Activated CD4-positive, alpha-beta memory T cell treated with anti-CD3 and anti-CD28 coated beads, Interleukin-2, amount 10 ng/mL, durations not matched to agents 7 days and 5 days (primary cell): Measurements from ENCODE around the gene COPS7A. TPM values are rescaled to one million over a fixed set of nuclear protein-coding genes. Genes with fewer than 3 reads are reported as not detected.

Experiments used
- CTCF ChIA-PET: fragments of 350-600 bp; sonication (Branson Sonifier 250); formaldehyde crosslinking; loops from one replicate; lab custom pipeline; 2021; ENCODE audit warnings: antibody characterized with exemption, inconsistent platforms; lab: Charles Lee
- POLR2A ChIA-PET: fragments of 350-600 bp; sonication (Branson Sonifier 250); formaldehyde crosslinking; loops from one replicate; lab custom pipeline; 2021; ENCODE audit warnings: antibody characterized with exemption; lab: Charles Lee
- DNase-seq: peaks from one replicate; pipeline ENCODE4 v3.0.0-alpha.2; 2020
- H3K27ac Mint-ChIP-seq: one replicate; pipeline ENCODE4 v1.8.0; 2021; ENCODE audit warnings: mild to moderate bottlenecking, mixed read lengths
- H3K27me3 Mint-ChIP-seq: one replicate; pipeline ENCODE4 v1.8.0; 2021; ENCODE audit warnings: mixed read lengths
- H3K36me3 Mint-ChIP-seq: one replicate; pipeline ENCODE4 v1.8.0; 2021; ENCODE audit warnings: low read depth, mixed read lengths
- H3K4me1 Mint-ChIP-seq: one replicate; pipeline ENCODE4 v1.8.0; 2021; ENCODE audit warnings: mixed read lengths
- H3K4me3 Mint-ChIP-seq: one replicate; pipeline ENCODE4 v1.8.0; 2021; ENCODE audit warnings: mild to moderate bottlenecking, mixed read lengths
- H3K9me3 Mint-ChIP-seq: one replicate; pipeline ENCODE4 v1.8.0; 2021; ENCODE audit warnings: mixed read lengths
- total RNA-seq, 2 experiments: library from RNA; stranded (reverse); gene quantifications; one replicate each; pipeline ENCODE4 v1.2.3, GENCODE V29; 2021

COPS7A gene
- total RNA-seq, 2 experiments from 2014 or later: 28.4 to 29.0 TPM

DNA sequence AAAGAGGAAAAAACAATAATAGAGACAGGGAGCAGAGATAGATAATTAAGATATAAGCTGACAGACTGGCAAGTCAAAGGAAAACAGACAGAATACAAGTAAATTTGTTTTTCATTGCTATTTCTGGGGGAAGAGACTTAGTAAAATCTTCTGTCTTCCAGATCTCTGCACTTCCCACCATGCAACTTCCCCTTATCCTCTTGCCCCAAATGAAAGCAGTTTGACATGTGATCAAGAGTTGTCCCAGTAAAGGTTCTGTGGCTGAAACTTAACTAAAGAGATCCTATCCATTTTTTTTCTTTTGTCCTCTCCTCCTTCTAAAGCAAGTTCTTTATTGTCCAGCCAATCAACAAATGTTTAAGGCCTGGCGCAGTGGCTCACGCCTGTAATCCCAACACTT lies 30.6 kb downstream of the COPS7A start:
- Mint-ChIP-seq H3K27ac (no peak overlapping the region), H3K4me3 (no peak overlapping the region)

DNA sequence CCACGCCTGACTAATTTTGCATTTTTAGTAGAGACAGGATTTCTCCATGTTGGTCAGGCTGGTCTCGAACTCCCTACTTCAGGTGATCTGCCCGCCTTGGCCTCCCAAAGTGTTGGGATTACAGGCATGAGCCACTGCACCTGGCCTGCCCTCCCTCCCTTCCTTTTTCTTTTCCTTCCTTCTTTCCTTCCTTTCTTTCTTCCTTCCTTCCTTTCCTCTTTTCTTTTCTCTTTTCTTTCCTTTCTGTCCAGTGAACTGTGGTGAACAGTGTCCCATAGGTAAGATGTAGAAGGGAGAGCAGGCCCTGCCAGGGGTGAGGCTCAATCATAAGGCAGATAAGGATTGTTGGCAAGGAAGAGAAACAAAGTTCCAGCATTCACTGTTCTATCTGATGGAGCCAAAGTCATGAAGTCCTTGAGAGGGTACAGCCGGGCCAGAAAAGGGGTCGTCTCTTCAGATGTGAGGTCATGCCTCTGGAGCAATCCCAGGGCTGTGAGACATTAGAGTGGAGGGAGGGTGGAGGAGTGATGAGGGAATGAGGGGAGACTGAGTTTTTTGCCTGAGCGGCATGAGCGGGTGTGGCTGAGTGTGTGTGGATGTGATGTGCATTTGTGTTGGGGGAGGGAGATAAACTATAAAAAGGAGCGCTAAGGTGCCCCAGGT lies 33.3 kb downstream of the COPS7A start:
- Mint-ChIP-seq H3K4me1 (peaks cover 22% of the 10 kb centered on the region), H3K27me3 (peaks cover 20% of the 10 kb centered on the region), H3K27ac (no peak overlapping the region), H3K36me3 (peaks cover 2% of the 10 kb centered on the region), H3K4me3 (no peak overlapping the region), H3K9me3 (no peaks in the 10 kb centered on the region)
- ChIA-PET CTCF (interaction anchor here (0.6 to 6.1 kb wide), 4 partner anchors 10 to 96 kb away, joined by 3 to 78 read pairs (median 4); partner anchors contain the start of gene PTMS), POLR2A (interaction anchor here (0.8 kb wide), 1 partner anchor 20 kb away, joined by 3 read pairs; no protein-coding TSS in a partner anchor)
- no peak for DNase-seq

More for the DNA sequence above, 30.6 kb downstream of the COPS7A start:
- Mint-ChIP-seq H3K27me3 (peaks cover 9% of the 10 kb centered on the region), H3K36me3 (peaks cover 21% of the 10 kb centered on the region), H3K9me3 (no peaks in the 10 kb centered on the region), H3K4me1 (peaks cover 34% of the 10 kb centered on the region)
- CTCF ChIA-PET: interaction anchor here (0.7 to 6.1 kb wide), 27 partner anchors 8 to 177 kb away, joined by 3 to 78 read pairs (median 13); partner anchors contain the start of genes CD4, CDCA3, COPS7A and LAG3
- POLR2A ChIA-PET: interaction anchor here (0.6 to 4.2 kb wide), 16 partner anchors 9 to 118 kb away, joined by 3 to 73 read pairs (median 15); partner anchors contain the start of genes CD4, CDCA3, COPS7A and GPR162
- no peak for DNase-seq

DNA sequence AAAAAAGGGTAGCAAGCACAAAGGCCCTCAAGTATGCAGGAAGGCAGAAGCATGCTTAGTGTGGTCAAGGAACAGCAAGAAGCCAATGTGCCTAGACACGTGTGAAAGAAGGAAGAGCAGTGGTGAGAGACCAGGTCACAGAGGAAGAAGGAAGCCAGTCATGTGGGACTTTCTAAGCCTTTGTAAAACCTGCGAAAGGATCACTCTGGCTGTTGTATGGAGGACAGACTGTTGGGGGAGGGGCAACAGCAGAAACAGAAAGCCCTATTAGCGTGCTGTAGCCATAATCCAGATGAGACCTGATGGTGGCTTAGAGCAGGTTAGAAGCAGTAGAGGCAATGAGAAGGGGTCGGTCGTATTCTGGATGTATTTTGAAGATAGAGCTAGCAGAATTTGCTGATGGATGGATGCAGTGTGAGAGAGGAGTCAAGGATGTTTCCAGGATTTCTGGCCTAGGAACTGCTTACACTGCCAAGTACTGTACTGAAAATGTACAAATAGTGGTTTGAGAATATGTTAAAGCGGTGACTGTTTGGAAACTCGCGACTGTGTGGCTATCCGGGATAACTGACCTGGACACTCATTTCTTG lies 34.8 kb downstream of the COPS7A start:
- ChIA-PET POLR2A (no interaction called here), CTCF (interaction anchor here (0.9 kb wide), 1 partner anchor 67 kb away, joined by 4 read pairs; no protein-coding TSS in a partner anchor)
- no peak overlapping the region for H3K27ac Mint-ChIP-seq
- no peak for DNase-seq
- H3K4me3 Mint-ChIP-seq: no peak overlapping the region
- peaks cover 27% of the 10 kb centered on the region for H3K27me3 Mint-ChIP-seq
- no peaks in the 10 kb centered on the region for H3K36me3 Mint-ChIP-seq
- H3K4me1 Mint-ChIP-seq: peaks cover 16% of the 10 kb centered on the region
- H3K9me3 Mint-ChIP-seq: no peaks in the 10 kb centered on the region

DNA sequence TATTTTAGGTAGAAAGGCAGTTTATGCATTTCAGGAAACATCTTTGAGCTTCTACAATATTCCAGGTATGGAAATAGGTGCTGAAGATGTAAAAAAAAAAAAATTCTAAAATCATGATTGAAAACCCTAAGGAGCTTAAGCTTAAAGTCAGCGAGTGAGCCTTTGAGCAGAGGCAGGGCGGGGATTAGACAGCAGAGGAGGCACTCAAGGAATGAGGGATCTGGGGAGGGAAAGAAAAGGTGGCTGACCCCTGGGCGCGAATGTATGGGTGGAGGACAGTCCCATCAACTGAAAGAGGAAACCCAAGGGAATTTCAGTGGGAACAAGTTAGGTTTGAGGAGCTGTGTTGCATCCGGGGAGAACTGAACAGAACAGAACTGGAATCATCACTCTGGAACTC lies 35.9 kb downstream of the COPS7A start:
- H3K27me3 Mint-ChIP-seq: peaks cover 36% of the 10 kb centered on the region
- H3K4me1 Mint-ChIP-seq: peaks cover 22% of the 10 kb centered on the region
- no peak overlapping the region for H3K4me3 Mint-ChIP-seq
- H3K9me3 Mint-ChIP-seq: no peaks in the 10 kb centered on the region
- H3K27ac Mint-ChIP-seq: no peak overlapping the region
- POLR2A ChIA-PET: no interaction called here
- CTCF ChIA-PET: interaction anchor here (0.7 to 0.9 kb wide), 2 partner anchors 66 to 161 kb away, joined by 3 to 4 read pairs; no protein-coding TSS in a partner anchor
- no peak for DNase-seq
- H3K36me3 Mint-ChIP-seq: no peaks in the 10 kb centered on the region

DNA sequence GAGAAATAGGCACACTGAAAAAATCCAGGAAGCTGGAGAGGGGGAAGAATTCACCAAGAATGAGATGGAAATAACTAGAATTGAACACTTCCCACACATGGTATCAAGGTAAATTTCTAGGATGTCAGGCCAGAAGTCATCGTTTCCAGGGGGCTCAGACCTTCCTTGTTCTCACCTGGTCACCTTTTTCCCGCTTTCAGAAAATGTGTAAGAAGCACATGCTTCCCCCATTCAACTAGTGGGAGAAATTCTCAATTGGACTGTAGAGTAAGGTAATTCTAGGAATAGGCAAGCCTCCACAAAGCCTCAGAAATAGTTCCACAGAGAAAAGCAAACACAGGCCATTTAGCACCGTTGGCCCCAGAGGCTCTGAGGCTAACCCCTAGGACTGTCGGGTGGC lies 39.5 kb downstream of the COPS7A start:
- CTCF ChIA-PET: interaction anchor here (1.8 kb wide), 1 partner anchor 10 kb away, joined by 7 read pairs; the partner anchor contains the start of gene MLF2
- H3K4me3 Mint-ChIP-seq: no peak overlapping the region
- peaks cover 49% of the 10 kb centered on the region for H3K27me3 Mint-ChIP-seq
- POLR2A ChIA-PET: interaction anchor here (0.8 to 1.0 kb wide), 2 partner anchors 10 to 26 kb away, joined by 4 to 5 read pairs; partner anchors contain the start of genes CD4 and MLF2
- no peak overlapping the region for H3K27ac Mint-ChIP-seq
- H3K4me1 Mint-ChIP-seq: peaks cover 41% of the 10 kb centered on the region
- DNase-seq: no peak
- H3K36me3 Mint-ChIP-seq: peaks cover 3% of the 10 kb centered on the region
- H3K9me3 Mint-ChIP-seq: no peaks in the 10 kb centered on the region

DNA sequence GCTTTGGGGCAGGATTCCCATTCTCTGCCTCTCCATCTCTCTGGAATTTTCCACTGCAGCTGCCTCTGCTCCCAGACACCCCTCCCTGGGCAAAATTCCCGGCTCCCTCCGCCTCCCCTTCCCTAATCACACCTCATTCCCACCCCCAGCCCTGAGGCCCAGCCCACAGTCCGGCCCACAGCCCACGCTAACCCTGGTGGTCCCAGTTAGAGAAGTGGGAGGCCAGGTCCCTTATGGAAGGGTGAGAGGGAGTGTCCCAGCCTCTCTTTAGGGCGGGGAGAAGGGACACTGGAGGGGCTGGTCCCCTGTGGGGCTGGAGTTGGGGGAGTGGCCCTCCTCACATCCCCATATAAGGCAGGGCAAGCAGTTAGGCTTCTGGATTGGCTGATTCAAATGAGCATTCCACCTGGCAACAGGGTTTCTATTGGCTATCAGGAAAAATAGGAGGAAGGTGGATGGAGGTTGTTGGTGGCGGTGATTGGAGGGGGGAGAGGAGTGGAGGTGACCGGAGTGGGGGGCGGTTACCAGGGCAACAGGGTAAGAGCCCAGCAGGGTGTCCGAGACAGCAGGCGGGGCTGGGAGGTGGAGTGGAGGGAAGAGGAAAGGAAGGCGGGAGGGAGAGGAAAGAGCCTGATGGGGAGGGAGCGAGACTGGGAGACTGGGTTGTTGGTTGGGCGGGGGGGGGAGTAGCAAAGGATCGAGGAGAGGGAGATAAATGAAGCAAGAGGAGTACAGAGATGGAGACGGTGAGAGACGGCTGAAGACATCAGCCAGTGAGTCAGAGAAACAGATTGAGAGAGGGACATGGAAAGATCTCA lies 40.4 kb downstream of the COPS7A start:
- Mint-ChIP-seq H3K9me3 (no peaks in the 10 kb centered on the region), H3K27me3 (peaks cover 46% of the 10 kb centered on the region), H3K4me1 (peaks cover 42% of the 10 kb centered on the region), H3K36me3 (peaks cover 3% of the 10 kb centered on the region), H3K27ac (no peak overlapping the region), H3K4me3 (peak overlapping the region; percentile 38)
- POLR2A ChIA-PET: interaction anchor here (0.8 to 8.4 kb wide), 5 partner anchors 11 to 28 kb away, joined by 4 to 73 read pairs (median 15); partner anchors contain the start of genes CD4 and MLF2
- CTCF ChIA-PET: interaction anchor here (3.8 kb wide), 1 partner anchor 17 kb away, joined by 64 read pairs; no protein-coding TSS in a partner anchor
- peak; percentile 71 for DNase-seq

DNA sequence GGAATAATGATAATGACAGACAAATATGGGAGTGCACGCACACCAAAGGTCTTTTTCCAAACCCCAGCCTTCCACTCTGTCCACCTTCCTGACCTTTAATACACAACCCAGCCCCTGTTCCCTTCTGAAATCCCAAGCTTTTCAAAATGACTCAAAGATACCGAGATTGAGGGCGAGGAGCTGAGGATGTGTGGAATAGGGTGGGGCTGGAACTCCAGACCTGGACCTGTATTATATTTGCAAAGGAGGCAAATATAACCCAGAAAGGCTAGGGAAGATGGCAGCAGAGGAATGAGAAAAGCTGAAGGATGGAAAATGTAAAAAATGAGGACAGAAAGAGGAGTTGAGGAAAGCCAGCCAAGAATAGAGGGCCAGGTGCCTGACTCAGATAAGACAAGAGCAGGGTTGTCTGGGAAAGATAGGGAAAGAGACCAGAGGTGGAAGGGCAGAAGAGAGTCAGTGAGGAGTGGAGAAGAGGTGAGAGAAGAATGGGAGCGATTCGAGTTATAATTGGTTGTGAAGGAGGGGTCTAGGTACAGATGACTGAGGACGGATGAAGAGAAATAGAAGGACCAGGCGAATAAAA lies 41.3 kb downstream of the COPS7A start:
- peak overlapping the region; percentile 68 for H3K4me3 Mint-ChIP-seq
- H3K27ac Mint-ChIP-seq: peak overlapping the region; percentile 5
- H3K9me3 Mint-ChIP-seq: no peaks in the 10 kb centered on the region
- CTCF ChIA-PET: interaction anchor here (3.8 to 4.6 kb wide), 3 partner anchors 11 to 26 kb away, joined by 50 to 78 read pairs (median 64); partner anchors contain the start of genes CD4 and MLF2
- peaks cover 3% of the 10 kb centered on the region for H3K36me3 Mint-ChIP-seq
- POLR2A ChIA-PET: interaction anchor here (0.9 to 8.4 kb wide), 11 partner anchors 10 to 231 kb away, joined by 3 to 73 read pairs (median 7); partner anchors contain the start of genes CD4, GAPDH, GPR162 and MLF2
- peaks cover 43% of the 10 kb centered on the region for H3K27me3 Mint-ChIP-seq
- DNase-seq: no peak
- peaks cover 45% of the 10 kb centered on the region for H3K4me1 Mint-ChIP-seq

DNA sequence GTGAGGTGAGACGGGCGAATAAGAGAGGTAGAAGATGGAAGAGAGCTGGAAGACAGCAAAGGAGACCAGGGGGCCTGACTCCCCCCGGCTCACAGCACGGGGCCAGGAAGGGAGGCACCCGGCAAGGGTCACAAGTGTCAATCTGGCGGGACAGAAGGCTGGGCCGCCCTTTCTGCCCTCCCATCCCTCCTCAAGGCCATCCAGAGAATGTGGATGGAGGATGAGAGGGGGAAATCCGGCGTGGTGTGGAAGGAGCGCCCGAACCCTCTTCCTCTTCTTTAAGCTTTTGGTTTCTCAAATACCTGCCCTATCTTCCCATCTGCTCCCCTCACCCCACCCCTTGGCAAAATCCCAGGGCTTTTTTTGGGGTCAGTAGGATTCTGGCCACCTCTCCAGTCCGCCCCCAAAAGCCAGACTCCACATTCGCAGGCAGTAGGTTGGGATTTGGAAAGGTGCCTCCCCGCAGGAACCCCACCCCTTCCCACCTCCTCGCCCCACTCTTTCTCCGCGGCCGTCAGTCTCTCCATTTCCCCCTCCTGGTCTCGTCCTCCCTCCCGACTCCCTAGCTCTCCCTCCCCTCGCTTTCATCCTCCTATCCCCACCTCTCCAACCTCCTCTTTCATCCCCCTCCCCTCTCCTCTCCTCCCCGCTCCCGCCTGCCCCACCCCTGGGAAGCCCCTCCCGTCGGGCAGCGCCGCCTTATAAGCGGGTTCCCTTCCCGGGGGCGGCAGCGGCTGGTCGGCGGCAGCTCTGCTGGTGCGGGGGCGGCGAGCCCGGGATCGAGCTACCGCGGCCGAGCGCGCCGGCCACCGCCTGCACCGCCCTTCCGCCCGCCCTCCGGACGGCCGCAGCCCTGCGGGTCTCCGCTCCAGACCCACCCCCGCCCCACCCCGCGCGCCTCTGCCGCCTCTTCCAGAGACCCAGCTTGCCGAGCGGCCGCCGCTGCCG lies 42.1 kb downstream of the COPS7A start, which contains the start of gene PTMS:
PTMS (plus strand) TSS at position 730 of the 948 bp plus-strand sequence. CDS start 343 bp downstream, outside the sequence.
- POLR2A ChIA-PET: interaction anchor here (0.6 to 8.4 kb wide), 20 partner anchors 9 to 232 kb away, joined by 3 to 73 read pairs (median 5); partner anchors contain the start of genes CD4, CDCA3, COPS7A and GAPDH
- Mint-ChIP-seq H3K4me3 (peak within 1 kb of the TSS; percentile 87), H3K4me1 (peaks cover 48% of the 10 kb centered on the region), H3K27me3 (peaks cover 39% of the 10 kb centered on the region), H3K9me3 (no peaks in the 10 kb centered on the region), H3K36me3 (peaks cover 3% of the 10 kb centered on the region), H3K27ac (peak within 1 kb of the TSS; percentile 48)
- CTCF ChIA-PET: interaction anchor here (0.7 to 4.6 kb wide), 24 partner anchors 10 to 342 kb away, joined by 3 to 78 read pairs (median 4); partner anchors contain the start of genes CD4, CDCA3, COPS7A and LPAR5
- no peak for DNase-seq

DNA sequence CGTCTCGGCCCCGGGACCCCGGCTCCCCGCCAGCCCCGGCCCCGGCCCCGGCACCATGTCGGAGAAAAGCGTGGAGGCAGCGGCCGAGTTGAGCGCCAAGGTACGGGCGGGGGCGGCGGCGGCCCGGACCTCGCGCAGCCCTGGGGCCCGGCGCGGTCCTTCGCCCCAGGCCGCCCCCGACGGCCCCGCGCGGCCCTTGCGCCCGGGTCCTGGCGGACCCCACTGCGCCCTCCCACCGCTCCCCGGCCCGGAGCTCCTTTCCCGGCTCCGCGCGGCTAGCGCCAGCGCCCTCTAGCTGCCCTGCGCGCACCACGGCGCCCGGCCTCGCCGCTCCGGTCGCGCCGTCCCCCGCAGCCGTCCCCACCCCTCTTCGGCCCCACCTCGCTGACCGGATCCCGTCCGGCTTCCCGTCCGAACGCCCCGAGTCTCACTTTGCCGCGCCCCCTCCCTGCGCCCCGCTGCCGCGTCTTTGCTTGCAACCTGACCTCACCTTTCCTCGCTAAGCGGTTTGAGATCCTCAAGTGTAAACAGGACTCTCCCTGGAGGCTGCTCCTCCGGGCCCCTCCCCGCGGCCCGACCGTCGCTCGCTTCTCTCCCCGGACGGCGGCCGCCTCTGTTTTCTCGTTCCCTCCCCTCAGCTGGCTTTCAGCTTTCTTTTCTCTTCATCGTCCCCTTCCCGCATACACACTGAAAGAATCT lies 43.0 kb downstream of the COPS7A start:
- H3K4me3 Mint-ChIP-seq: peak overlapping the region; percentile 87
- no peaks in the 10 kb centered on the region for H3K9me3 Mint-ChIP-seq
- H3K36me3 Mint-ChIP-seq: peaks cover 3% of the 10 kb centered on the region
- H3K27me3 Mint-ChIP-seq: peaks cover 37% of the 10 kb centered on the region
- peak overlapping the region; percentile 48 for H3K27ac Mint-ChIP-seq
- ChIA-PET CTCF (interaction anchor here (0.7 to 4.6 kb wide), 25 partner anchors 9 to 341 kb away, joined by 3 to 78 read pairs (median 4); partner anchors contain the start of genes CD4, CDCA3, COPS7A and LPAR5), POLR2A (interaction anchor here (0.6 to 8.4 kb wide), 17 partner anchors 8 to 233 kb away, joined by 3 to 73 read pairs (median 5); partner anchors contain the start of genes CD4, CDCA3, COPS7A and GAPDH)
- peaks cover 57% of the 10 kb centered on the region for H3K4me1 Mint-ChIP-seq
- peak; percentile 70 for DNase-seq
